ENCODE measurements around the gene CFD. TPM values are rescaled to one million over a fixed set of nuclear protein-coding genes. Genes with fewer than 3 reads are reported as not detected.

Gene CFD
- total RNA-seq, 1 experiment from 2014 or later, result 1.7 TPM

GRCh38 chr19:911197-912033, 52.0 kb downstream of the CFD start:
- no peak overlapping the region for H3K27ac Mint-ChIP-seq
- peaks cover 26% of the 10 kb centered on the region for H3K27me3 Mint-ChIP-seq (ENCODE audit: low read depth)
- CTCF ChIA-PET, result no interaction called here

GRCh38 chr19:912181-913079, 53.0 kb downstream of the CFD start:
- Mint-ChIP-seq H3K4me1 (no peaks in the 10 kb centered on the region), H3K27me3 (ENCODE audit: low read depth) (peaks cover 31% of the 10 kb centered on the region), H3K9me3 (no peaks in the 10 kb centered on the region), H3K36me3 (peaks cover 3% of the 10 kb centered on the region; the same call in 1 of the 2 replicates), H3K27ac (no peak overlapping the region), H3K4me3 (peak overlapping the region; percentile 67)
- TF ChIP-seq ZNF423 (CRISPR knock-in tag; IDR thresholded peaks at IDR 0.05) (peak; percentile 48; the same call in 1 of the 2 replicates), JUN (CRISPR knock-in tag; IDR thresholded peaks at IDR 0.05) (no peak), NFATC4 (CRISPR knock-in tag; IDR thresholded peaks at IDR 0.05) (no peak), ZNF532 (CRISPR knock-in tag; IDR thresholded peaks at IDR 0.05; ENCODE audit: borderline replicate concordance) (no peak), CBFB (CRISPR knock-in tag; IDR thresholded peaks at IDR 0.05; ENCODE audit: low read depth) (no peak)
- ATAC-seq (no peak), DNase-seq (ENCODE audit: low spot score) (no peak)
- CTCF ChIA-PET, result no interaction called here
- POLR2A ChIA-PET, result no interaction called here

More at GRCh38 chr19:911197-912033, 52.0 kb downstream of the CFD start:
- Mint-ChIP-seq H3K4me3 (peak overlapping the region; percentile 62), H3K9me3 (no peaks in the 10 kb centered on the region), H3K4me1 (no peaks in the 10 kb centered on the region), H3K36me3 (peaks cover 3% of the 10 kb centered on the region; the same call in 1 of the 2 replicates)
- DNase-seq (ENCODE audit: low spot score) (no peak), ATAC-seq (peak; percentile 61)
- POLR2A ChIA-PET, result no interaction called here
- TF ChIP-seq USF1 (CRISPR knock-in tag; IDR thresholded peaks at IDR 0.05) (peak; percentile 65; the same call in 1 of the 2 replicates), E2F1 (CRISPR knock-in tag; IDR thresholded peaks at IDR 0.05) (no peak), RELA (CRISPR knock-in tag; IDR thresholded peaks at IDR 0.05; ENCODE audit: borderline replicate concordance) (peak; percentile 82), MAX (CRISPR knock-in tag; IDR thresholded peaks at IDR 0.05) (peak; percentile 57; the same call in 1 of the 2 replicates)

Small RNAs within 50 kb of the gene (microRNA-seq; reads per million reads assigned to microRNA genes)
- gene MIR3187 (ENCODE audit: borderline number of aligned reads), result 47.9 reads per million, percentile 52 among the genes with 10 or more reads in this experiment

Other genes starting within 250 kb of the CFD start
- 113 to 139 TPM (median 116 TPM) in 3 replicates for gene POLRMT, start 226.1 kb upstream of the CFD start, total RNA-seq (2021)
- 1.4 to 1.6 TPM (median 1.6 TPM) in 3 replicates for gene FGF22, start 219.8 kb upstream of the CFD start, total RNA-seq (2021)
- gene RNF126, start 196.4 kb upstream of the CFD start, total RNA-seq (2021), result 66.7 to 84.4 TPM (median 68.1 TPM) in 3 replicates
- 8.7 to 12.2 TPM (median 10.1 TPM) in 3 replicates for gene FSTL3, start 183.3 kb upstream of the CFD start, total RNA-seq (2021)
- gene PRSS57, start 164.2 kb upstream of the CFD start, total RNA-seq (2021), result not detected in 3 replicates
- gene PALM, start 150.7 kb upstream of the CFD start, total RNA-seq (2021), result 17.7 to 25.6 TPM (median 22.1 TPM) in 3 replicates
- gene MISP, start 108.6 kb upstream of the CFD start, total RNA-seq (2021), result 0.66 to 0.78 TPM (median 0.70 TPM) in 3 replicates
- gene PTBP1, start 62.2 kb upstream of the CFD start, total RNA-seq (2021), result 663 to 692 TPM (median 680 TPM) in 3 replicates
- 60.6 to 86.8 TPM (median 83.9 TPM) in 3 replicates for gene PLPPR3, start 37.7 kb upstream of the CFD start, total RNA-seq (2021)
- gene AZU1, start 31.8 kb upstream of the CFD start, total RNA-seq (2021), result 1.2 to 3.3 TPM (median 2.5 TPM) in 3 replicates
- gene PRTN3, start 18.7 kb upstream of the CFD start, total RNA-seq (2021), result 0.53 to 0.82 TPM (median 0.61 TPM) in 3 replicates
- gene ELANE, start 7.4 kb upstream of the CFD start, total RNA-seq (2021), result not detected in 3 replicates
- gene MED16, start 33.5 kb downstream of the CFD start, total RNA-seq (2021), result 66.9 to 88.8 TPM (median 84.5 TPM) in 3 replicates
- not detected in 3 replicates for gene RNU6-9, start 33.8 kb downstream of the CFD start, total RNA-seq (2021)
- 85.5 to 99.5 TPM (median 88.3 TPM) in 3 replicates for gene R3HDM4, start 53.6 kb downstream of the CFD start, total RNA-seq (2021)
- gene KISS1R, start 57.7 kb downstream of the CFD start, total RNA-seq (2021), result 2.9 to 4.4 TPM (median 3.6 TPM) in 3 replicates
- gene ARID3A, start 66.4 kb downstream of the CFD start, total RNA-seq (2021), result 102 to 116 TPM (median 113 TPM) in 3 replicates
- gene WDR18, start 124.7 kb downstream of the CFD start, total RNA-seq (2021), result 140 to 147 TPM (median 146 TPM) in 3 replicates
- gene GRIN3B, start 140.8 kb downstream of the CFD start, total RNA-seq (2021), result 1.9 to 2.5 TPM (median 2.4 TPM) in 3 replicates
- gene TMEM259, start 161.5 kb downstream of the CFD start, total RNA-seq (2021), result 176 to 202 TPM (median 191 TPM) in 3 replicates
- not detected in 3 replicates for gene RNU6-2, start 161.9 kb downstream of the CFD start, total RNA-seq (2021)
- 387 to 391 TPM (median 390 TPM) in 3 replicates for gene CNN2, start 166.9 kb downstream of the CFD start, total RNA-seq (2021)
- 40.3 to 45.0 TPM (median 41.3 TPM) in 3 replicates for gene ABCA7, start 180.4 kb downstream of the CFD start, total RNA-seq (2021)
- 40.9 to 46.4 TPM (median 44.1 TPM) in 3 replicates for gene ARHGAP45, start 207.5 kb downstream of the CFD start, total RNA-seq (2021)
- gene POLR2E, start 235.7 kb downstream of the CFD start, total RNA-seq (2021), result 275 to 291 TPM (median 287 TPM) in 3 replicates
- gene GPX4, start 244.3 kb downstream of the CFD start, total RNA-seq (2021), result 363 to 377 TPM (median 368 TPM) in 3 replicates

All from WTC11 (cell line).